K562 (cell line): ENCODE results near the gene TJP3. TPM values are rescaled to one million over a fixed set of nuclear protein-coding genes. Genes with fewer than 3 reads are reported as not detected.

Experiments
- ARID3A ChIP-seq: IDR thresholded peaks from 2 replicates; pipeline ENCODE4 v1.6.1; 2012; ENCODE audit warnings: low read depth, low read length, improper control_type of control experiment, borderline replicate concordance
- CHD7 ChIP-seq: fragments of 200-600 bp; sonication (generic); IDR thresholded peaks from one replicate; pipeline ENCODE4 v1.6.1; 2012; ENCODE audit warnings: mild to moderate bottlenecking, low read depth, low read length, inconsistent platforms
- DPF2 ChIP-seq: fragments of 450-650 bp; IDR thresholded peaks from 2 replicates; pipeline ENCODE4 v1.6.1; 2016
- FOXA1 ChIP-seq: fragments of 450-650 bp; IDR thresholded peaks from 2 replicates; pipeline ENCODE4 v1.6.1; 2016; ENCODE audit warnings: mild to moderate bottlenecking, borderline replicate concordance
- GABPB1 ChIP-seq: sonication (generic); formaldehyde crosslinking; IDR thresholded peaks from 2 replicates; pipeline ENCODE4 v1.8.0; 2022; ENCODE audit warnings: mild to moderate bottlenecking, missing genetic modification reagents
- HCFC1 ChIP-seq: IDR thresholded peaks from 2 replicates; pipeline ENCODE4 v1.6.1; 2012; ENCODE audit warnings: low read depth, low read length, improper control_type of control experiment
- HDAC1 ChIP-seq, 2 experiments: fragments of 450-650 bp; IDR thresholded peaks; 2 replicates each; pipeline ENCODE4 v1.6.1; 2016 to 2017; ENCODE audit warnings: inconsistent platforms in 1 of 2, mild to moderate bottlenecking in 1 of 2, moderate library complexity in 1 of 2
- PHF20 ChIP-seq: fragments of 450-650 bp; IDR thresholded peaks from 2 replicates; pipeline ENCODE4 v1.6.1; 2018; ENCODE audit not compliant: partially characterized antibody
- PRMT5 ChIP-seq: sonication (generic); formaldehyde crosslinking; IDR thresholded peaks from 2 replicates; pipeline ENCODE4 v1.5.0; 2020; ENCODE audit warnings: missing genetic modification reagents
- SPI1 ChIP-seq: IDR thresholded peaks from 2 replicates; pipeline ENCODE4 v1.6.1; 2011; ENCODE audit warnings: low read depth, low read length, control low read depth, borderline replicate concordance
- SRSF9 ChIP-seq: fragments of 200-400 bp; formaldehyde crosslinking; IDR thresholded peaks from 2 replicates; pipeline ENCODE4 v1.6.1; 2017; ENCODE audit warnings: low read depth, low read length, borderline replicate concordance
- ZNF316 ChIP-seq: fragments of 450-650 bp; IDR thresholded peaks from 2 replicates; pipeline ENCODE4 v1.6.1; 2016
- ZNF699 ChIP-seq: fragments of 250-450 bp; sonication (Bioruptor Pico); IDR thresholded peaks from 2 replicates; pipeline ENCODE4 v1.8.0; 2021; ENCODE audit warnings: mild to moderate bottlenecking, moderate library complexity; ENCODE audit not compliant: insufficient replicate concordance
- ZNF830 ChIP-seq: fragments of 250-450 bp; sonication (Bioruptor Pico); IDR thresholded peaks from 2 replicates; pipeline ENCODE4 v1.5.0; 2021; ENCODE audit warnings: mild to moderate bottlenecking
- polyA plus RNA-seq, 8 experiments: library from polyadenylated mRNA; depleted of rRNA in 4 of 8; stranded (reverse) in 5 of 8; unstranded in 3 of 8; fragments of >200 nt; fragmentation: Nextera tagmentation in 2 of 8; fragmentation: Illumina TruSeq in 1 of 8; extraction: Ambion mirVana in 2 of 8; extraction: Trizol in 1 of 8; gene quantifications; 2 replicates each; pipeline versions ENCODE4 v1.2.1 to v1.2.3, GENCODE V29; 2011 to 2014; ENCODE audit warnings: inconsistent platforms in 1 of 8, missing spikeins in 1 of 8
- total RNA-seq, 7 experiments: library from RNA; depleted of rRNA in 6 of 7; stranded (reverse); fragments of >200 nt in 6 of 7; fragmentation: Illumina TruSeq in 2 of 7; extraction: Trizol in 2 of 7; gene quantifications; 2 replicates each; pipeline versions ENCODE4 v1.2.1 to v1.2.3, GENCODE V29; 2011 to 2021; ENCODE audit warnings: low replicate concordance in 1 of 7
- TF ChIP-seq, protein P1 (sequence below): fragments of 250-450 bp; sonication (Bioruptor Pico); IDR thresholded peaks from 2 replicates; pipeline ENCODE4 v1.6.1; 2021; ENCODE audit warnings: mild to moderate bottlenecking

TJP3 gene
- total and polyA plus RNA-seq, 9 of the 15 experiments (the other 6 are each of a cell fraction or from before 2014, with no cell fraction given): 0.11 to 2.4 (median 0.57) TPM; not detected in 1

- TF ChIP-seq ZNF699 (CRISPR knock-in tag) (no peak), DPF2 (peak; percentile 67), ZNF316 (no peak), ZNF830 (CRISPR knock-in tag) (peak; percentile 67; the same call in 1 of the 2 replicates), PRMT5 (CRISPR knock-in tag) (no peak), PHF20 (peak; percentile 80), SRSF9 (no peak), HCFC1 (peak; percentile 70), CHD7 (no peak), ARID3A (peak; percentile 84; the same call in 1 of the 2 replicates), SPI1 (no peak), GABPB1 (peak; percentile 81), FOXA1 (no peak), HDAC1 (IDR thresholded peaks at IDR 0.05) (peak; percentile 69 to 77; a peak in 3 of 4 replicates)
- TF ChIP-seq, protein P1, sequence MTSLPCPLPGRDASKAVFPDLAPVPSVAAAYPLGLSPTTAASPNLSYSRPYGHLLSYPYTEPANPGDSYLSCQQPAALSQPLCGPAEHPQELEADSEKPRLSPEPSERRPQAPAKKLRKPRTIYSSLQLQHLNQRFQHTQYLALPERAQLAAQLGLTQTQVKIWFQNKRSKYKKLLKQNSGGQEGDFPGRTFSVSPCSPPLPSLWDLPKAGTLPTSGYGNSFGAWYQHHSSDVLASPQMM (CRISPR knock-in tag): no peak
These were observed 13.1 kb downstream of the TJP3 start (continued) for GRCh38 chr19:3721131-3721886.
